Measurements from ENCODE around the gene SEMA4D. TPM values are rescaled to one million over a fixed set of nuclear protein-coding genes. Genes with fewer than 3 reads are reported as not detected.

The SEMA4D gene
- total RNA-seq, 4 donors from 2014 or later, result 23.6 to 77.0 (median 41.3) TPM

- in situ Hi-C loops (cut with MboI; ENCODE audit: low sequenced_read_pairs in 4 of 4), result loop anchor here in 1 of 4 donors (25.0 kb wide), 1 partner anchor 123 kb away; no protein-coding TSS in a partner anchor
- H3K9me3 ChIP-seq, result no peaks in the 10 kb centered on the region
- no peaks in the 10 kb centered on the region for H3K27me3 ChIP-seq
- H3K4me1 ChIP-seq, result peaks cover 48 to 62% of the 10 kb centered on the region in 2 donors
- ATAC-seq, result peak; percentile 95
- no peak overlapping the region for H3K4me3 ChIP-seq
- TF ChIP-seq, protein P1, sequence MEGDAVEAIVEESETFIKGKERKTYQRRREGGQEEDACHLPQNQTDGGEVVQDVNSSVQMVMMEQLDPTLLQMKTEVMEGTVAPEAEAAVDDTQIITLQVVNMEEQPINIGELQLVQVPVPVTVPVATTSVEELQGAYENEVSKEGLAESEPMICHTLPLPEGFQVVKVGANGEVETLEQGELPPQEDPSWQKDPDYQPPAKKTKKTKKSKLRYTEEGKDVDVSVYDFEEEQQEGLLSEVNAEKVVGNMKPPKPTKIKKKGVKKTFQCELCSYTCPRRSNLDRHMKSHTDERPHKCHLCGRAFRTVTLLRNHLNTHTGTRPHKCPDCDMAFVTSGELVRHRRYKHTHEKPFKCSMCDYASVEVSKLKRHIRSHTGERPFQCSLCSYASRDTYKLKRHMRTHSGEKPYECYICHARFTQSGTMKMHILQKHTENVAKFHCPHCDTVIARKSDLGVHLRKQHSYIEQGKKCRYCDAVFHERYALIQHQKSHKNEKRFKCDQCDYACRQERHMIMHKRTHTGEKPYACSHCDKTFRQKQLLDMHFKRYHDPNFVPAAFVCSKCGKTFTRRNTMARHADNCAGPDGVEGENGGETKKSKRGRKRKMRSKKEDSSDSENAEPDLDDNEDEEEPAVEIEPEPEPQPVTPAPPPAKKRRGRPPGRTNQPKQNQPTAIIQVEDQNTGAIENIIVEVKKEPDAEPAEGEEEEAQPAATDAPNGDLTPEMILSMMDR (IDR thresholded peaks at IDR 0.05 in 4 of 5, conservative IDR thresholded peaks at IDR 0.05 in 1 of 5), result no peak
- TF ChIP-seq POLR2A (IDR thresholded peaks at IDR 0.05), result no peak
- peak overlapping the region; percentile 75 to 87 (median 86) for H3K27ac ChIP-seq
- intact Hi-C loops (cut with DNase I; ENCODE audit: low total_unique reads), result loop anchor here (1.0 to 5.0 kb wide), 5 partner anchors 26 to 133 kb away; no protein-coding TSS in a partner anchor
- DNase-seq, result peak; percentile 93 to 98
- no peaks in the 10 kb centered on the region for H3K36me3 ChIP-seq
These were observed 83.8 kb downstream of the SEMA4D start for GRCh38 chr9:89413963-89414638.

DNA sequence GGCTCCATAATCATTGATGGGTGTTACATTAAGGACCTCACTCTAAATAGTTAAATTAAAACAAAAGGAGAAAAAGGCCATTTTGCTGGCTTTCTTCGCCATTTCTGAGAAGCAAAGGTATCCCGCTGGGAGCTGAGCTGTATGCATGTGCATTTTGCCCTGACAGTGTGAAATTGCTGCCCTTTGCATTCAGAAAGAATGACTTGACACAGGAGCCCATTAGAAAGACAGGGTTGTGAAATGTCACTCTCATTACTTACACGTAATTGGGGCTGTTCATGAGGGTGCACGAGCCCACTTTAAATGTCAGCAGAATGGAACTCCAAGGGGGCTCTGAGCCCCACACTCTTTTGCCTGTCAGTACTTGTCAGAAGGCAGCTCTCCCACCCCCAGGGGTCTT is 85.0 kb downstream of the SEMA4D start:
- DNase-seq (no peak), ATAC-seq (no peak)
- H3K27me3 ChIP-seq, result no peaks in the 10 kb centered on the region
- H3K27ac ChIP-seq, result peak overlapping the region in 2 of 4 donors; percentile 62 to 85
- peaks cover 49 to 66% of the 10 kb centered on the region in 2 donors for H3K4me1 ChIP-seq
- intact Hi-C loops (cut with DNase I; ENCODE audit: low total_unique reads), result loop anchor here (2.0 to 5.0 kb wide), 2 partner anchors 70 to 134 kb away; no protein-coding TSS in a partner anchor
- H3K9me3 ChIP-seq, result no peaks in the 10 kb centered on the region
- in situ Hi-C loops (cut with MboI; ENCODE audit: low sequenced_read_pairs in 4 of 4), result loop anchor here in 1 of 4 donors (25.0 kb wide), 1 partner anchor 124 kb away; no protein-coding TSS in a partner anchor
- TF ChIP-seq, protein P1 (IDR thresholded peaks at IDR 0.05 in 4 of 5, conservative IDR thresholded peaks at IDR 0.05 in 1 of 5), result no peak
- TF ChIP-seq POLR2A (IDR thresholded peaks at IDR 0.05), result no peak
- H3K36me3 ChIP-seq, result no peaks in the 10 kb centered on the region
- H3K4me3 ChIP-seq, result no peak overlapping the region

DNA sequence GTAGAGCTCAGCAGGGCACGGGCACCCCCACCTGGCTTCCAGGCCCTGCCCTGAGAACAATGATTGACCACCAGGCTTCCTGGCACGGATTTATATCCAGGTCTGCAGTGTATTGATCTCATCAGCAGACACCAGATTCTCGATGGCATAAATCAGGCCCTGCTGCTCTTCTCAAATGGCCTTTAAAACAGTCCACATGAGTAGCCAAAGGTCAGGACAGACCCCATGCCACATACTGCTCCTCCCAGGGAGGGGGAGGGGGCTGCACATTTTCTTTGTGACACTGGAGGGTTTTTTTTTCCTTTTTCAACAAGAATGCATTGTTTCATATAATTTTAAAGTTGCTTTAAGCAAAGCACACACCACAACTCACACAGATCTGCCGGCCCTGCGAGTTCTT is 85.4 kb downstream of the SEMA4D start:
- TF ChIP-seq, protein P1 (IDR thresholded peaks at IDR 0.05 in 4 of 5, conservative IDR thresholded peaks at IDR 0.05 in 1 of 5), result no peak
- TF ChIP-seq POLR2A (IDR thresholded peaks at IDR 0.05), result no peak
- no peak for DNase-seq
- Histone ChIP-seq H3K36me3 (no peaks in the 10 kb centered on the region), H3K27me3 (no peaks in the 10 kb centered on the region), H3K4me1 (peaks cover 49 to 67% of the 10 kb centered on the region in 2 donors), H3K27ac (peak overlapping the region in 3 of 4 donors; percentile 52 to 85 (median 62)), H3K4me3 (no peak overlapping the region), H3K9me3 (no peaks in the 10 kb centered on the region)
- in situ Hi-C loops (cut with MboI; ENCODE audit: low sequenced_read_pairs in 4 of 4), result loop anchor here in 1 of 4 donors (25.0 kb wide), 1 partner anchor 125 kb away; no protein-coding TSS in a partner anchor
- no peak for ATAC-seq
- intact Hi-C loops (cut with DNase I; ENCODE audit: low total_unique reads), result loop anchor here (2.0 to 5.0 kb wide), 2 partner anchors 70 to 135 kb away; no protein-coding TSS in a partner anchor

GRCh38 chr9:89411759-89412158 is 86.2 kb downstream of the SEMA4D start:
- no peaks in the 10 kb centered on the region for H3K36me3 ChIP-seq
- H3K9me3 ChIP-seq, result no peaks in the 10 kb centered on the region
- no peak for TF ChIP-seq POLR2A (IDR thresholded peaks at IDR 0.05)
- TF ChIP-seq, protein P1 (IDR thresholded peaks at IDR 0.05 in 4 of 5, conservative IDR thresholded peaks at IDR 0.05 in 1 of 5), result no peak
- in situ Hi-C loops (cut with MboI; ENCODE audit: low sequenced_read_pairs in 4 of 4), result loop anchor here in 1 of 4 donors (25.0 kb wide), 1 partner anchor 126 kb away; no protein-coding TSS in a partner anchor
- DNase-seq (no peak), ATAC-seq (no peak)
- H3K4me1 ChIP-seq, result peaks cover 49 to 67% of the 10 kb centered on the region in 2 donors
- H3K27ac ChIP-seq, result peak overlapping the region in 3 of 4 donors; percentile 40 to 85 (median 52)
- no peaks in the 10 kb centered on the region for H3K27me3 ChIP-seq
- intact Hi-C loops (cut with DNase I; ENCODE audit: low total_unique reads), result loop anchor here (2.0 to 5.0 kb wide), 2 partner anchors 71 to 136 kb away; no protein-coding TSS in a partner anchor
- H3K4me3 ChIP-seq, result no peak overlapping the region

All from gastrocnemius medialis (tissue), 4 donors.